ENCODE results near the gene USP44. TPM values are rescaled to one million over a fixed set of nuclear protein-coding genes. Genes with fewer than 3 reads are reported as not detected.

Gene USP44
- total and polyA plus RNA-seq, 2 of the 8 experiments (the other 6 are each of a cell fraction or from before 2014, with no cell fraction given), result 129 to 197 TPM

DNA sequence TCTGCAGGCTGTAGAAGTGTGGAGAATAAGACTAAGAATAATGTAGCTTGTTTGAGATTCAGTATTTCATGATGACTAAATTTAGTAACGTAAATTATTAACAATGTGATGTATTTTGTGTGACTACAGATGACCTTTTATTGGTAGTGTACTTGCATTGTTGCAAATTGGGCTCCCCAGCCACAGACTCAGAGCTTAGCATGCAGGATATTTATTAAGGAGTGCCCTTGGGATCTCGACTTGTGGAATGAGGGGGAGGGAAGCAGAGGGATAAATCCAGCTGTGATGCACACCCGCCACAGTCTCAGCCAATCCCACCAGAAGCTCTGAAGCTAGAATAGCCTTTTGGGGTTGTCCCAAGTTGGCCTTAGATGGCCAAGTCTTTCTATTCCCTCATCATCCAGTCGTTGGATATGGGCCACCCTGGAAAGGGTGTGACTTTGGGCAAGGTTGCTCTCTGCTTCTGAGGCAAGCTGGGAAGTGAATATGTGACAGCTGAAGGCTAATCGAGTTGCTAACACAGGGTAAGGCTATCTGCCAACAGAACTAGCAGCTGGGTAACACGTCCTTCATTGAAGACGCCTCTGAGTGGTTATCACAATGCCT, 42.1 kb upstream of the USP44 start (continued):
- TF ChIP-seq, protein P1, sequence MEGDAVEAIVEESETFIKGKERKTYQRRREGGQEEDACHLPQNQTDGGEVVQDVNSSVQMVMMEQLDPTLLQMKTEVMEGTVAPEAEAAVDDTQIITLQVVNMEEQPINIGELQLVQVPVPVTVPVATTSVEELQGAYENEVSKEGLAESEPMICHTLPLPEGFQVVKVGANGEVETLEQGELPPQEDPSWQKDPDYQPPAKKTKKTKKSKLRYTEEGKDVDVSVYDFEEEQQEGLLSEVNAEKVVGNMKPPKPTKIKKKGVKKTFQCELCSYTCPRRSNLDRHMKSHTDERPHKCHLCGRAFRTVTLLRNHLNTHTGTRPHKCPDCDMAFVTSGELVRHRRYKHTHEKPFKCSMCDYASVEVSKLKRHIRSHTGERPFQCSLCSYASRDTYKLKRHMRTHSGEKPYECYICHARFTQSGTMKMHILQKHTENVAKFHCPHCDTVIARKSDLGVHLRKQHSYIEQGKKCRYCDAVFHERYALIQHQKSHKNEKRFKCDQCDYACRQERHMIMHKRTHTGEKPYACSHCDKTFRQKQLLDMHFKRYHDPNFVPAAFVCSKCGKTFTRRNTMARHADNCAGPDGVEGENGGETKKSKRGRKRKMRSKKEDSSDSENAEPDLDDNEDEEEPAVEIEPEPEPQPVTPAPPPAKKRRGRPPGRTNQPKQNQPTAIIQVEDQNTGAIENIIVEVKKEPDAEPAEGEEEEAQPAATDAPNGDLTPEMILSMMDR (IDR thresholded peaks at IDR 0.05; ENCODE audit: control extremely low read depth in 1 of 3, insufficient read depth in 1 of 3, low read depth in 1 of 3, low read length in 3 of 3), result no peak
